Measurements from ENCODE around the gene TCF19. TPM values are rescaled to one million over a fixed set of nuclear protein-coding genes. Genes with fewer than 3 reads are reported as not detected.

The TCF19 gene
- total and polyA plus RNA-seq, 2 experiments from 2014 or later: 8.3 to 11.1 TPM

DNA sequence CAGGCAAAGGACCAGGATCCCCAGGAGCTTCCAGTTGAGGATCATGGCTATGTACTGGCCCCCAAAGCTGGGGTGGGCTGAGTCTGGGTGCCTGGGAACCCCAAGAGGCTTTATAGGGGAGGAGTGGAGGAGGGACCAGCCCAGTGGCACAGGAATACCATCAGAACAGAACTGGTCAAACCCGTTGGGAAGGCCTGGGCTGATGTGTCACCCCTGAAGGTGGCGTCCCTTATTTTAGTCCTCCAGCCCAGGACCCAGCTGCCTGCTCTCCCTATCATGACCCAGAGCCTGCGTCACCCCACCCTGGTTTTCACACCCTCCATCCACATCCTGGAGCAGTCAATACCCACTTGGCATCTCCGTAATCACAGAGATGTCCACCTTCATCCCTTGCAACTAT, 19.4 kb upstream of the TCF19 start, which contains the start of gene PSORS1C2:
PSORS1C2 (minus strand) TSS at position 85 of the 400 bp plus-strand sequence; CDS start at position 45, 40 bp downstream.
- Mint-ChIP-seq H3K9me3 (peaks cover 8% of the 10 kb centered on the region; the same call in 2 of the 3 replicates), H3K27me3 (ENCODE audit: insufficient read depth, low read depth, poor library complexity) (peaks cover 14% of the 10 kb centered on the region), H3K36me3 (ENCODE audit: low read depth) (peaks cover 14% of the 10 kb centered on the region), H3K4me3 (peak within 1 kb of the TSS; percentile 40; the same call in 1 of the 3 replicates), H3K4me1 (peaks cover 44% of the 10 kb centered on the region), H3K27ac (peak within 1 kb of the TSS; percentile 50; the same call in 1 of the 2 replicates)
- no peak within 1 kb of the TSS for H2AFZ ChIP-seq
- H3F3A ChIP-seq (replicated peaks; ENCODE audit: low read depth): no peaks in the 10 kb centered on the region
- H3K9me2 ChIP-seq (ENCODE audit: insufficient read depth): 0 out of 2 replicates have a peak, but pooled peaks cover 3% of the 10 kb centered on the region
- H3K27me3 ChIP-seq (ENCODE audit: insufficient read depth): no peaks in the 10 kb centered on the region
- H3K4me1 ChIP-seq (ENCODE audit: insufficient read depth): peaks cover 7% of the 10 kb centered on the region; the same call in 1 of the 2 replicates
- H3K27ac ChIP-seq (ENCODE audit: low read depth): no peak within 1 kb of the TSS; the same call in 1 of the 2 replicates
- peak within 1 kb of the TSS; percentile 40; the same call in 1 of the 2 replicates for H3K4me2 ChIP-seq
- H3K79me2 ChIP-seq (replicated peaks; ENCODE audit: insufficient read depth): no peaks in the 10 kb centered on the region
- ATAC-seq (no peak), DNase-seq (ENCODE audit: low spot score) (no peak)
- H4K20me1 ChIP-seq (replicated peaks; ENCODE audit: insufficient read depth): no peaks in the 10 kb centered on the region
- TF ChIP-seq NANOG (IDR thresholded peaks at IDR 0.05; ENCODE audit: borderline replicate concordance): no peak
- TF ChIP-seq ZNF331 (CRISPR knock-in tag; IDR thresholded peaks at IDR 0.05; ENCODE audit: low read depth): no peak
- no peak for TF ChIP-seq EZH2phosphoT487 (IDR thresholded peaks at IDR 0.05; ENCODE audit: unreplicated experiment)
- TF ChIP-seq JUNB (IDR thresholded peaks at IDR 0.05; ENCODE audit: unreplicated experiment): no peak
- TF ChIP-seq, protein P1, sequence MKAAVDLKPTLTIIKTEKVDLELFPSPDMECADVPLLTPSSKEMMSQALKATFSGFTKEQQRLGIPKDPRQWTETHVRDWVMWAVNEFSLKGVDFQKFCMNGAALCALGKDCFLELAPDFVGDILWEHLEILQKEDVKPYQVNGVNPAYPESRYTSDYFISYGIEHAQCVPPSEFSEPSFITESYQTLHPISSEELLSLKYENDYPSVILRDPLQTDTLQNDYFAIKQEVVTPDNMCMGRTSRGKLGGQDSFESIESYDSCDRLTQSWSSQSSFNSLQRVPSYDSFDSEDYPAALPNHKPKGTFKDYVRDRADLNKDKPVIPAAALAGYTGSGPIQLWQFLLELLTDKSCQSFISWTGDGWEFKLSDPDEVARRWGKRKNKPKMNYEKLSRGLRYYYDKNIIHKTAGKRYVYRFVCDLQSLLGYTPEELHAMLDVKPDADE (IDR thresholded peaks at IDR 0.05): no peak
- no peak for TF ChIP-seq CREB1 (CRISPR knock-in tag; IDR thresholded peaks at IDR 0.05; ENCODE audit: low read depth)
- TF ChIP-seq, protein P2, sequence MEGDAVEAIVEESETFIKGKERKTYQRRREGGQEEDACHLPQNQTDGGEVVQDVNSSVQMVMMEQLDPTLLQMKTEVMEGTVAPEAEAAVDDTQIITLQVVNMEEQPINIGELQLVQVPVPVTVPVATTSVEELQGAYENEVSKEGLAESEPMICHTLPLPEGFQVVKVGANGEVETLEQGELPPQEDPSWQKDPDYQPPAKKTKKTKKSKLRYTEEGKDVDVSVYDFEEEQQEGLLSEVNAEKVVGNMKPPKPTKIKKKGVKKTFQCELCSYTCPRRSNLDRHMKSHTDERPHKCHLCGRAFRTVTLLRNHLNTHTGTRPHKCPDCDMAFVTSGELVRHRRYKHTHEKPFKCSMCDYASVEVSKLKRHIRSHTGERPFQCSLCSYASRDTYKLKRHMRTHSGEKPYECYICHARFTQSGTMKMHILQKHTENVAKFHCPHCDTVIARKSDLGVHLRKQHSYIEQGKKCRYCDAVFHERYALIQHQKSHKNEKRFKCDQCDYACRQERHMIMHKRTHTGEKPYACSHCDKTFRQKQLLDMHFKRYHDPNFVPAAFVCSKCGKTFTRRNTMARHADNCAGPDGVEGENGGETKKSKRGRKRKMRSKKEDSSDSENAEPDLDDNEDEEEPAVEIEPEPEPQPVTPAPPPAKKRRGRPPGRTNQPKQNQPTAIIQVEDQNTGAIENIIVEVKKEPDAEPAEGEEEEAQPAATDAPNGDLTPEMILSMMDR (conservative IDR thresholded peaks at IDR 0.05; ENCODE audit: low read depth in 2 of 2): no peak
- TF ChIP-seq, protein P3, sequence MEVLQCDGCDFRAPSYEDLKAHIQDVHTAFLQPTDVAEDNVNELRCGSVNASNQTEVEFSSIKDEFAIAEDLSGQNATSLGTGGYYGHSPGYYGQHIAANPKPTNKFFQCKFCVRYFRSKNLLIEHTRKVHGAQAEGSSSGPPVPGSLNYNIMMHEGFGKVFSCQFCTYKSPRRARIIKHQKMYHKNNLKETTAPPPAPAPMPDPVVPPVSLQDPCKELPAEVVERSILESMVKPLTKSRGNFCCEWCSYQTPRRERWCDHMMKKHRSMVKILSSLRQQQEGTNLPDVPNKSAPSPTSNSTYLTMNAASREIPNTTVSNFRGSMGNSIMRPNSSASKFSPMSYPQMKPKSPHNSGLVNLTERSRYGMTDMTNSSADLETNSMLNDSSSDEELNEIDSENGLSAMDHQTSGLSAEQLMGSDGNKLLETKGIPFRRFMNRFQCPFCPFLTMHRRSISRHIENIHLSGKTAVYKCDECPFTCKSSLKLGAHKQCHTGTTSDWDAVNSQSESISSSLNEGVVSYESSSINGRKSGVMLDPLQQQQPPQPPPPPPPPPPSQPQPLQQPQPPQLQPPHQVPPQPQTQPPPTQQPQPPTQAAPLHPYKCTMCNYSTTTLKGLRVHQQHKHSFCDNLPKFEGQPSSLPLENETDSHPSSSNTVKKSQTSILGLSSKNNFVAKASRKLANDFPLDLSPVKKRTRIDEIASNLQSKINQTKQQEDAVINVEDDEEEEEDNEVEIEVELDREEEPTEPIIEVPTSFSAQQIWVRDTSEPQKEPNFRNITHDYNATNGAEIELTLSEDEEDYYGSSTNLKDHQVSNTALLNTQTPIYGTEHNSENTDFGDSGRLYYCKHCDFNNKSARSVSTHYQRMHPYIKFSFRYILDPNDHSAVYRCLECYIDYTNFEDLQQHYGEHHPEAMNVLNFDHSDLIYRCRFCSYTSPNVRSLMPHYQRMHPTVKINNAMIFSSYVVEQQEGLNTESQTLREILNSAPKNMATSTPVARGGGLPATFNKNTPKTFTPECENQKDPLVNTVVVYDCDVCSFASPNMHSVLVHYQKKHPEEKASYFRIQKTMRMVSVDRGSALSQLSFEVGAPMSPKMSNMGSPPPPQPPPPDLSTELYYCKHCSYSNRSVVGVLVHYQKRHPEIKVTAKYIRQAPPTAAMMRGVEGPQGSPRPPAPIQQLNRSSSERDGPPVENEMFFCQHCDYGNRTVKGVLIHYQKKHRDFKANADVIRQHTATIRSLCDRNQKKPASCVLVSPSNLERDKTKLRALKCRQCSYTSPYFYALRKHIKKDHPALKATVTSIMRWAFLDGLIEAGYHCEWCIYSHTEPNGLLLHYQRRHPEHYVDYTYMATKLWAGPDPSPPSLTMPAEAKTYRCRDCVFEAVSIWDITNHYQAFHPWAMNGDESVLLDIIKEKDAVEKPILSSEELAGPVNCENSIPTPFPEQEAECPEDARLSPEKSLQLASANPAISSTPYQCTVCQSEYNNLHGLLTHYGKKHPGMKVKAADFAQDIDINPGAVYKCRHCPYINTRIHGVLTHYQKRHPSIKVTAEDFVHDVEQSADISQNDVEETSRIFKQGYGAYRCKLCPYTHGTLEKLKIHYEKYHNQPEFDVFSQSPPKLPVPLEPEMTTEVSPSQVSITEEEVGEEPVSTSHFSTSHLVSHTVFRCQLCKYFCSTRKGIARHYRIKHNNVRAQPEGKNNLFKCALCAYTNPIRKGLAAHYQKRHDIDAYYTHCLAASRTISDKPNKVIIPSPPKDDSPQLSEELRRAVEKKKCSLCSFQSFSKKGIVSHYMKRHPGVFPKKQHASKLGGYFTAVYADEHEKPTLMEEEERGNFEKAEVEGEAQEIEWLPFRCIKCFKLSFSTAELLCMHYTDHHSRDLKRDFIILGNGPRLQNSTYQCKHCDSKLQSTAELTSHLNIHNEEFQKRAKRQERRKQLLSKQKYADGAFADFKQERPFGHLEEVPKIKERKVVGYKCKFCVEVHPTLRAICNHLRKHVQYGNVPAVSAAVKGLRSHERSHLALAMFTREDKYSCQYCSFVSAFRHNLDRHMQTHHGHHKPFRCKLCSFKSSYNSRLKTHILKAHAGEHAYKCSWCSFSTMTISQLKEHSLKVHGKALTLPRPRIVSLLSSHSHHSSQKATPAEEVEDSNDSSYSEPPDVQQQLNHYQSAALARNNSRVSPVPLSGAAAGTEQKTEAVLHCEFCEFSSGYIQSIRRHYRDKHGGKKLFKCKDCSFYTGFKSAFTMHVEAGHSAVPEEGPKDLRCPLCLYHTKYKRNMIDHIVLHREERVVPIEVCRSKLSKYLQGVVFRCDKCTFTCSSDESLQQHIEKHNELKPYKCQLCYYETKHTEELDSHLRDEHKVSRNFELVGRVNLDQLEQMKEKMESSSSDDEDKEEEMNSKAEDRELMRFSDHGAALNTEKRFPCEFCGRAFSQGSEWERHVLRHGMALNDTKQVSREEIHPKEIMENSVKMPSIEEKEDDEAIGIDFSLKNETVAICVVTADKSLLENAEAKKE (CRISPR knock-in tag; IDR thresholded peaks at IDR 0.05): no peak
- TF ChIP-seq EZH2 (IDR thresholded peaks at IDR 0.05; ENCODE audit: low read depth, unreplicated experiment): no peak
- no peak for TF ChIP-seq POLR2AphosphoS5 (IDR thresholded peaks at IDR 0.05; ENCODE audit: low read depth)
- TF ChIP-seq STAT1 (IDR thresholded peaks at IDR 0.05; ENCODE audit: unreplicated experiment): no peak
- TF ChIP-seq, protein P4, sequence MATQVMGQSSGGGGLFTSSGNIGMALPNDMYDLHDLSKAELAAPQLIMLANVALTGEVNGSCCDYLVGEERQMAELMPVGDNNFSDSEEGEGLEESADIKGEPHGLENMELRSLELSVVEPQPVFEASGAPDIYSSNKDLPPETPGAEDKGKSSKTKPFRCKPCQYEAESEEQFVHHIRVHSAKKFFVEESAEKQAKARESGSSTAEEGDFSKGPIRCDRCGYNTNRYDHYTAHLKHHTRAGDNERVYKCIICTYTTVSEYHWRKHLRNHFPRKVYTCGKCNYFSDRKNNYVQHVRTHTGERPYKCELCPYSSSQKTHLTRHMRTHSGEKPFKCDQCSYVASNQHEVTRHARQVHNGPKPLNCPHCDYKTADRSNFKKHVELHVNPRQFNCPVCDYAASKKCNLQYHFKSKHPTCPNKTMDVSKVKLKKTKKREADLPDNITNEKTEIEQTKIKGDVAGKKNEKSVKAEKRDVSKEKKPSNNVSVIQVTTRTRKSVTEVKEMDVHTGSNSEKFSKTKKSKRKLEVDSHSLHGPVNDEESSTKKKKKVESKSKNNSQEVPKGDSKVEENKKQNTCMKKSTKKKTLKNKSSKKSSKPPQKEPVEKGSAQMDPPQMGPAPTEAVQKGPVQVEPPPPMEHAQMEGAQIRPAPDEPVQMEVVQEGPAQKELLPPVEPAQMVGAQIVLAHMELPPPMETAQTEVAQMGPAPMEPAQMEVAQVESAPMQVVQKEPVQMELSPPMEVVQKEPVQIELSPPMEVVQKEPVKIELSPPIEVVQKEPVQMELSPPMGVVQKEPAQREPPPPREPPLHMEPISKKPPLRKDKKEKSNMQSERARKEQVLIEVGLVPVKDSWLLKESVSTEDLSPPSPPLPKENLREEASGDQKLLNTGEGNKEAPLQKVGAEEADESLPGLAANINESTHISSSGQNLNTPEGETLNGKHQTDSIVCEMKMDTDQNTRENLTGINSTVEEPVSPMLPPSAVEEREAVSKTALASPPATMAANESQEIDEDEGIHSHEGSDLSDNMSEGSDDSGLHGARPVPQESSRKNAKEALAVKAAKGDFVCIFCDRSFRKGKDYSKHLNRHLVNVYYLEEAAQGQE (IDR thresholded peaks at IDR 0.05; ENCODE audit: unreplicated experiment): no peak
- TF ChIP-seq ZNF114 (CRISPR knock-in tag; IDR thresholded peaks at IDR 0.05): no peak
- H3K36me3 ChIP-seq (ENCODE audit: insufficient read depth): peaks cover 7% of the 10 kb centered on the region; the same call in 1 of the 2 replicates
- H3K4me3 ChIP-seq: peak within 1 kb of the TSS; percentile 32; the same call in 1 of the 2 replicates

Measured in GM23338 (cell line).